ENCODE data around the gene KRT83. TPM values are rescaled to one million over a fixed set of nuclear protein-coding genes. Genes with fewer than 3 reads are reported as not detected.

The KRT83 gene
- total and polyA plus RNA-seq, 3 donors from 2014 or later: 0.39 to 1.2 (median 0.44) TPM

- H3K9me3 ChIP-seq: no peaks in the 10 kb centered on the region
- no peak within 1 kb of the TSS for H3K27ac ChIP-seq
- no peak within 1 kb of the TSS for H3K4me3 ChIP-seq
- intact Hi-C loops (cut with DNase I; ENCODE audit: low total_unique reads): no loop called here
- no peaks in the 10 kb centered on the region for H3K27me3 ChIP-seq
- no peaks in the 10 kb centered on the region for H3K4me1 ChIP-seq
- TF ChIP-seq, protein P1, sequence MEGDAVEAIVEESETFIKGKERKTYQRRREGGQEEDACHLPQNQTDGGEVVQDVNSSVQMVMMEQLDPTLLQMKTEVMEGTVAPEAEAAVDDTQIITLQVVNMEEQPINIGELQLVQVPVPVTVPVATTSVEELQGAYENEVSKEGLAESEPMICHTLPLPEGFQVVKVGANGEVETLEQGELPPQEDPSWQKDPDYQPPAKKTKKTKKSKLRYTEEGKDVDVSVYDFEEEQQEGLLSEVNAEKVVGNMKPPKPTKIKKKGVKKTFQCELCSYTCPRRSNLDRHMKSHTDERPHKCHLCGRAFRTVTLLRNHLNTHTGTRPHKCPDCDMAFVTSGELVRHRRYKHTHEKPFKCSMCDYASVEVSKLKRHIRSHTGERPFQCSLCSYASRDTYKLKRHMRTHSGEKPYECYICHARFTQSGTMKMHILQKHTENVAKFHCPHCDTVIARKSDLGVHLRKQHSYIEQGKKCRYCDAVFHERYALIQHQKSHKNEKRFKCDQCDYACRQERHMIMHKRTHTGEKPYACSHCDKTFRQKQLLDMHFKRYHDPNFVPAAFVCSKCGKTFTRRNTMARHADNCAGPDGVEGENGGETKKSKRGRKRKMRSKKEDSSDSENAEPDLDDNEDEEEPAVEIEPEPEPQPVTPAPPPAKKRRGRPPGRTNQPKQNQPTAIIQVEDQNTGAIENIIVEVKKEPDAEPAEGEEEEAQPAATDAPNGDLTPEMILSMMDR (IDR thresholded peaks at IDR 0.05): no peak
- no peak for TF ChIP-seq POLR2A (IDR thresholded peaks at IDR 0.05)
- DNase-seq: no peak
- no peaks in the 10 kb centered on the region for H3K36me3 ChIP-seq (ENCODE audit: low read depth, missing control alignments)
- 64 to 73% methylated on average over 13 to 42 of the region's 42 CpGs for WGBS, 2 donors
Measured at GRCh38 chr12:52366738-52367485, 45.7 kb upstream of the KRT83 start, which contains the start of gene KRT85. KRT85 (minus strand) TSS chr12:52367481; CDS start chr12:52367405, 76 bp downstream.

- no peak overlapping the region for H3K27ac ChIP-seq
- no peak for TF ChIP-seq POLR2A (IDR thresholded peaks at IDR 0.05)
- TF ChIP-seq, protein P1 (IDR thresholded peaks at IDR 0.05): no peak
- no peak for DNase-seq
- H3K4me1 ChIP-seq: no peaks in the 10 kb centered on the region
- WGBS, 2 donors: 80 to 86% methylated on average over 13 to 14 of the region's 14 CpGs
- intact Hi-C loops (cut with DNase I; ENCODE audit: low total_unique reads): no loop called here
- no peaks in the 10 kb centered on the region for H3K9me3 ChIP-seq
- no peaks in the 10 kb centered on the region for H3K36me3 ChIP-seq (ENCODE audit: low read depth, missing control alignments)
- no peaks in the 10 kb centered on the region for H3K27me3 ChIP-seq
- no peak overlapping the region for H3K4me3 ChIP-seq
Measured at GRCh38 chr12:52364901-52365489, 43.8 kb upstream of the KRT83 start.

- Histone ChIP-seq H3K27ac (no peak overlapping the region), H3K4me3 (no peak overlapping the region), H3K27me3 (no peaks in the 10 kb centered on the region), H3K4me1 (no peaks in the 10 kb centered on the region), H3K36me3 (ENCODE audit: low read depth, missing control alignments) (no peaks in the 10 kb centered on the region), H3K9me3 (no peaks in the 10 kb centered on the region)
- 78 to 87% methylated on average over 5 to 7 of the region's 7 CpGs for WGBS, 2 donors
- TF ChIP-seq POLR2A (IDR thresholded peaks at IDR 0.05): no peak
- TF ChIP-seq, protein P1 (IDR thresholded peaks at IDR 0.05): no peak
- DNase-seq: no peak
- intact Hi-C loops (cut with DNase I; ENCODE audit: low total_unique reads): no loop called here
Measured at GRCh38 chr12:52364061-52364460, 42.9 kb upstream of the KRT83 start.

GRCh38 chr12:52363111-52363679 lies 42.0 kb upstream of the KRT83 start:
- intact Hi-C loops (cut with DNase I; ENCODE audit: low total_unique reads): no loop called here
- Histone ChIP-seq H3K27me3 (no peaks in the 10 kb centered on the region), H3K9me3 (no peaks in the 10 kb centered on the region), H3K4me3 (no peak overlapping the region), H3K27ac (no peak overlapping the region), H3K4me1 (no peaks in the 10 kb centered on the region), H3K36me3 (ENCODE audit: low read depth, missing control alignments) (no peaks in the 10 kb centered on the region)
- 96 to 100% methylated on average over 4 to 12 of the region's 12 CpGs for WGBS, 2 donors
- TF ChIP-seq, protein P1 (IDR thresholded peaks at IDR 0.05): no peak
- TF ChIP-seq POLR2A (IDR thresholded peaks at IDR 0.05): no peak
- no peak for DNase-seq

Measured in testis (tissue), 3 donors.